Measurements from ENCODE around the gene TBC1D24. TPM values are rescaled to one million over a fixed set of nuclear protein-coding genes. Genes with fewer than 3 reads are reported as not detected.

TBC1D24 gene
- total RNA-seq, 2 experiments from 2014 or later = 16.5 to 17.9 TPM

GRCh38 chr16:2466667-2467527, 8.0 kb upstream of the TBC1D24 start:
- Mint-ChIP-seq H3K27ac (no peak overlapping the region), H3K4me1 (peaks cover 6% of the 10 kb centered on the region), H3K4me3 (no peak overlapping the region), H3K27me3 (peaks cover 41% of the 10 kb centered on the region), H3K36me3 (peaks cover 4% of the 10 kb centered on the region), H3K9me3 (no peaks in the 10 kb centered on the region)
- POLR2A ChIA-PET = interaction anchor here (1.1 kb wide), 1 partner anchor 46 kb away, joined by 3 read pairs; no protein-coding TSS in a partner anchor
- DNase-seq (no peak), ATAC-seq (ENCODE audit: low read depth) (no peak)

GRCh38 chr16:2467528-2468232, 7.2 kb upstream of the TBC1D24 start:
- DNase-seq (no peak), ATAC-seq (ENCODE audit: low read depth) (peak; percentile 20)
- H3K36me3 Mint-ChIP-seq = peaks cover 4% of the 10 kb centered on the region
- no peak overlapping the region for H3K27ac Mint-ChIP-seq
- H3K4me1 Mint-ChIP-seq = peaks cover 6% of the 10 kb centered on the region
- POLR2A ChIA-PET = interaction anchor here (1.1 to 1.2 kb wide), 2 partner anchors 38 to 45 kb away, joined by 3 read pairs; partner anchors contain the start of gene CCNF
- H3K4me3 Mint-ChIP-seq = no peak overlapping the region
- no peaks in the 10 kb centered on the region for H3K9me3 Mint-ChIP-seq
- peaks cover 43% of the 10 kb centered on the region for H3K27me3 Mint-ChIP-seq

- ATAC-seq (ENCODE audit: low read depth) = no peak
- Mint-ChIP-seq H3K27me3 (peaks cover 49% of the 10 kb centered on the region), H3K4me1 (peaks cover 8% of the 10 kb centered on the region), H3K9me3 (no peaks in the 10 kb centered on the region), H3K4me3 (peak overlapping the region; percentile 51), H3K27ac (no peak overlapping the region), H3K36me3 (peaks cover 2% of the 10 kb centered on the region)
- DNase-seq = no peak
- POLR2A ChIA-PET = interaction anchor here (1.2 to 1.3 kb wide), 2 partner anchors 9 to 39 kb away, joined by 3 to 4 read pairs; partner anchors contain the start of genes CCNF and TEDC2
Measured at GRCh38 chr16:2468233-2468724, 6.6 kb upstream of the TBC1D24 start.

- DNase-seq (no peak), ATAC-seq (ENCODE audit: low read depth) (no peak)
- Mint-ChIP-seq H3K9me3 (no peaks in the 10 kb centered on the region), H3K36me3 (no peaks in the 10 kb centered on the region), H3K27me3 (peaks cover 51% of the 10 kb centered on the region), H3K4me3 (no peak overlapping the region), H3K4me1 (peaks cover 9% of the 10 kb centered on the region), H3K27ac (no peak overlapping the region)
- POLR2A ChIA-PET = interaction anchor here (1.2 to 1.3 kb wide), 2 partner anchors 10 to 39 kb away, joined by 3 to 4 read pairs; partner anchors contain the start of genes CCNF and TEDC2
Measured at GRCh38 chr16:2468725-2469398, 6.1 kb upstream of the TBC1D24 start.

- no peaks in the 10 kb centered on the region for H3K9me3 Mint-ChIP-seq
- DNase-seq (no peak), ATAC-seq (ENCODE audit: low read depth) (no peak)
- peaks cover 9% of the 10 kb centered on the region for H3K4me1 Mint-ChIP-seq
- POLR2A ChIA-PET = interaction anchor here (1.3 to 1.6 kb wide), 2 partner anchors 10 kb away, joined by 4 to 7 read pairs; partner anchors contain the start of gene TEDC2
- no peak overlapping the region for H3K4me3 Mint-ChIP-seq
- H3K27ac Mint-ChIP-seq = no peak overlapping the region
- H3K36me3 Mint-ChIP-seq = no peaks in the 10 kb centered on the region
- peaks cover 51% of the 10 kb centered on the region for H3K27me3 Mint-ChIP-seq
Measured at GRCh38 chr16:2469399-2470233, 5.3 kb upstream of the TBC1D24 start.

GRCh38 chr16:2470234-2470601, 4.7 kb upstream of the TBC1D24 start:
- no peak for ATAC-seq (ENCODE audit: low read depth)
- H3K4me1 Mint-ChIP-seq = peaks cover 9% of the 10 kb centered on the region
- peaks cover 50% of the 10 kb centered on the region for H3K27me3 Mint-ChIP-seq
- no peak overlapping the region for H3K4me3 Mint-ChIP-seq
- no peak overlapping the region for H3K27ac Mint-ChIP-seq
- no peaks in the 10 kb centered on the region for H3K36me3 Mint-ChIP-seq
- POLR2A ChIA-PET = interaction anchor here (1.6 kb wide), 1 partner anchor 10 kb away, joined by 7 read pairs; the partner anchor contains the start of gene TEDC2
- no peak for DNase-seq
- no peaks in the 10 kb centered on the region for H3K9me3 Mint-ChIP-seq

- DNase-seq = no peak
Measured at GRCh38 chr16:2470603-2471015, 4.3 kb upstream of the TBC1D24 start.

GRCh38 chr16:2471016-2471652, 3.8 kb upstream of the TBC1D24 start, which contains the start of gene NTN3:
NTN3 (plus strand) TSS chr16:2471297; CDS start chr16:2471702, 405 bp downstream.
- Mint-ChIP-seq H3K4me3 (no peak within 1 kb of the TSS), H3K9me3 (no peaks in the 10 kb centered on the region), H3K27me3 (peaks cover 48% of the 10 kb centered on the region), H3K36me3 (no peaks in the 10 kb centered on the region), H3K4me1 (peaks cover 9% of the 10 kb centered on the region), H3K27ac (no peak within 1 kb of the TSS)
- ATAC-seq (ENCODE audit: low read depth) = no peak
- POLR2A ChIA-PET = interaction anchor here (0.5 to 1.6 kb wide), 2 partner anchors 11 to 32 kb away, joined by 3 to 7 read pairs; partner anchors contain the start of gene TEDC2
- DNase-seq = no peak

More at GRCh38 chr16:2470603-2471015, 4.3 kb upstream of the TBC1D24 start:
- POLR2A ChIA-PET = interaction anchor here (0.5 to 1.6 kb wide), 2 partner anchors 11 to 32 kb away, joined by 3 to 7 read pairs; partner anchors contain the start of gene TEDC2
- peaks cover 49% of the 10 kb centered on the region for H3K27me3 Mint-ChIP-seq
- no peak overlapping the region for H3K27ac Mint-ChIP-seq
- H3K4me3 Mint-ChIP-seq = no peak overlapping the region
- H3K9me3 Mint-ChIP-seq = no peaks in the 10 kb centered on the region
- no peaks in the 10 kb centered on the region for H3K36me3 Mint-ChIP-seq
- no peak for ATAC-seq (ENCODE audit: low read depth)
- peaks cover 9% of the 10 kb centered on the region for H3K4me1 Mint-ChIP-seq

GRCh38 chr16:2471653-2472487, 3.1 kb upstream of the TBC1D24 start:
- H3K36me3 Mint-ChIP-seq = no peaks in the 10 kb centered on the region
- POLR2A ChIA-PET = interaction anchor here (0.6 to 1.6 kb wide), 3 partner anchors 12 to 284 kb away, joined by 4 to 7 read pairs (median 4); partner anchors contain the start of gene TEDC2
- H3K4me1 Mint-ChIP-seq = peaks cover 14% of the 10 kb centered on the region
- H3K27ac Mint-ChIP-seq = no peak overlapping the region
- H3K27me3 Mint-ChIP-seq = peaks cover 42% of the 10 kb centered on the region
- H3K4me3 Mint-ChIP-seq = no peak overlapping the region
- H3K9me3 Mint-ChIP-seq = no peaks in the 10 kb centered on the region
- ATAC-seq (ENCODE audit: low read depth) = no peak
- no peak for DNase-seq

GRCh38 chr16:2472488-2472864, 2.5 kb upstream of the TBC1D24 start:
- Mint-ChIP-seq H3K27ac (no peak overlapping the region), H3K4me1 (peaks cover 13% of the 10 kb centered on the region), H3K9me3 (no peaks in the 10 kb centered on the region), H3K36me3 (no peaks in the 10 kb centered on the region), H3K4me3 (no peak overlapping the region), H3K27me3 (peaks cover 37% of the 10 kb centered on the region)
- POLR2A ChIA-PET = interaction anchor here (0.6 to 0.9 kb wide), 2 partner anchors 13 to 285 kb away, joined by 4 read pairs; partner anchors contain the start of gene TEDC2
- ATAC-seq (ENCODE audit: low read depth) (no peak), DNase-seq (no peak)

- ATAC-seq (ENCODE audit: low read depth) = no peak
- H3K9me3 Mint-ChIP-seq = no peaks in the 10 kb centered on the region
- no peak for DNase-seq
- POLR2A ChIA-PET = no interaction called here
- peaks cover 13% of the 10 kb centered on the region for H3K4me1 Mint-ChIP-seq
- H3K27me3 Mint-ChIP-seq = peaks cover 37% of the 10 kb centered on the region
- no peak overlapping the region for H3K27ac Mint-ChIP-seq
- peak overlapping the region; percentile 42 for H3K4me3 Mint-ChIP-seq
- no peaks in the 10 kb centered on the region for H3K36me3 Mint-ChIP-seq
Measured at GRCh38 chr16:2472885-2473445, 2.0 kb upstream of the TBC1D24 start.

All from activated naive CD8-positive, alpha-beta T cell treated with anti-CD3 and anti-CD28 coated beads, Interleukin-2, amount 10 ng/mL, durations not matched to agents 7 days and 5 days (primary cell).